HEK293 (cell line): Measurements from ENCODE around the gene ERMAP.

Experiments
- CTCF ChIP-seq: fragments of 450-650 bp; formaldehyde crosslinking; IDR thresholded peaks from 2 replicates; pipeline ENCODE4 v1.5.1; 2016; ENCODE audit warnings: missing biosample characterization, missing genetic modification characterization
- SETDB1 ChIP-seq: IDR thresholded peaks from one replicate; pipeline ENCODE4 v1.6.1; 2017; ENCODE audit warnings: mild to moderate bottlenecking, low read length, moderate library complexity, mixed read lengths; ENCODE audit not compliant: insufficient read length
- YY1 ChIP-seq: fragments of 450-650 bp; formaldehyde crosslinking; IDR thresholded peaks from 2 replicates; pipeline ENCODE4 v1.5.1; 2018; ENCODE audit warnings: missing biosample characterization, missing genetic modification characterization
- ZBTB1 ChIP-seq: fragments of 450-650 bp; formaldehyde crosslinking; IDR thresholded peaks from 2 replicates; pipeline ENCODE4 v1.5.1; 2016; ENCODE audit warnings: missing biosample characterization, missing genetic modification characterization
- ZNF24 ChIP-seq: fragments of 450-650 bp; formaldehyde crosslinking; IDR thresholded peaks from 2 replicates; pipeline ENCODE4 v1.5.1; 2016; ENCODE audit warnings: missing biosample characterization, missing genetic modification characterization
- ZNF302 ChIP-seq: fragments of 450-650 bp; formaldehyde crosslinking; IDR thresholded peaks from 2 replicates; pipeline ENCODE4 v1.5.1; 2016; ENCODE audit warnings: missing biosample characterization, missing genetic modification characterization, low read depth
- ZNF530 ChIP-seq: fragments of 450-650 bp; formaldehyde crosslinking; IDR thresholded peaks from 2 replicates; pipeline ENCODE4 v1.5.1; 2016; ENCODE audit warnings: low read depth, missing biosample characterization, missing genetic modification characterization
- ZSCAN16 ChIP-seq: fragments of 450-650 bp; formaldehyde crosslinking; IDR thresholded peaks from 2 replicates; pipeline ENCODE4 v1.5.1; 2016; ENCODE audit warnings: missing biosample characterization, missing genetic modification characterization

- no peak for TF ChIP-seq CTCF (tag by site-specific recombination)
- no peak for TF ChIP-seq ZBTB1 (tag by site-specific recombination)
- no peak for TF ChIP-seq ZNF530
- TF ChIP-seq YY1: no peak
- TF ChIP-seq SETDB1: no peak
- TF ChIP-seq ZNF302: no peak
- TF ChIP-seq ZSCAN16 (tag by site-specific recombination): no peak
- no peak for TF ChIP-seq ZNF24 (tag by site-specific recombination)
Measured at GRCh38 chr1:42853116-42853884, 36.4 kb downstream of the ERMAP start.
